ENCODE data around the gene SENP1. TPM values are rescaled to one million over a fixed set of nuclear protein-coding genes. Genes with fewer than 3 reads are reported as not detected.
A peak's percentile ranks its signal among the peaks of the same experiment; 100 is the strongest.
"Not testable (repeated sequence)": the region's sequence is repeated elsewhere in the genome, so short reads cannot be mapped to it uniquely, and the experiment has no call there.

Gene SENP1
- total RNA-seq, 3 donors from 2014 or later: 14.4 to 36.1 (median 30.2) TPM

GRCh38 chr12:48121522-48121921, 15.6 kb upstream of the SENP1 start:
- DNase-seq (ENCODE audit: low spot score in 2 of 2): no peak
- Histone ChIP-seq H3K4me3 (no peak overlapping the region), H3K27me3 (no peaks in the 10 kb centered on the region), H3K4me1 (no peaks in the 10 kb centered on the region), H3K36me3 (no peaks in the 10 kb centered on the region), H3K9me3 (no peaks in the 10 kb centered on the region), H3K27ac (no peak overlapping the region)
- no peak for TF ChIP-seq POLR2AphosphoS5 (IDR thresholded peaks at IDR 0.05)
- TF ChIP-seq POLR2A (IDR thresholded peaks at IDR 0.05): no peak
- TF ChIP-seq, protein P1, sequence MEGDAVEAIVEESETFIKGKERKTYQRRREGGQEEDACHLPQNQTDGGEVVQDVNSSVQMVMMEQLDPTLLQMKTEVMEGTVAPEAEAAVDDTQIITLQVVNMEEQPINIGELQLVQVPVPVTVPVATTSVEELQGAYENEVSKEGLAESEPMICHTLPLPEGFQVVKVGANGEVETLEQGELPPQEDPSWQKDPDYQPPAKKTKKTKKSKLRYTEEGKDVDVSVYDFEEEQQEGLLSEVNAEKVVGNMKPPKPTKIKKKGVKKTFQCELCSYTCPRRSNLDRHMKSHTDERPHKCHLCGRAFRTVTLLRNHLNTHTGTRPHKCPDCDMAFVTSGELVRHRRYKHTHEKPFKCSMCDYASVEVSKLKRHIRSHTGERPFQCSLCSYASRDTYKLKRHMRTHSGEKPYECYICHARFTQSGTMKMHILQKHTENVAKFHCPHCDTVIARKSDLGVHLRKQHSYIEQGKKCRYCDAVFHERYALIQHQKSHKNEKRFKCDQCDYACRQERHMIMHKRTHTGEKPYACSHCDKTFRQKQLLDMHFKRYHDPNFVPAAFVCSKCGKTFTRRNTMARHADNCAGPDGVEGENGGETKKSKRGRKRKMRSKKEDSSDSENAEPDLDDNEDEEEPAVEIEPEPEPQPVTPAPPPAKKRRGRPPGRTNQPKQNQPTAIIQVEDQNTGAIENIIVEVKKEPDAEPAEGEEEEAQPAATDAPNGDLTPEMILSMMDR (IDR thresholded peaks at IDR 0.05): no peak
- intact Hi-C loops (cut with DNase I; ENCODE audit: low total_unique reads): no loop called here

DNA sequence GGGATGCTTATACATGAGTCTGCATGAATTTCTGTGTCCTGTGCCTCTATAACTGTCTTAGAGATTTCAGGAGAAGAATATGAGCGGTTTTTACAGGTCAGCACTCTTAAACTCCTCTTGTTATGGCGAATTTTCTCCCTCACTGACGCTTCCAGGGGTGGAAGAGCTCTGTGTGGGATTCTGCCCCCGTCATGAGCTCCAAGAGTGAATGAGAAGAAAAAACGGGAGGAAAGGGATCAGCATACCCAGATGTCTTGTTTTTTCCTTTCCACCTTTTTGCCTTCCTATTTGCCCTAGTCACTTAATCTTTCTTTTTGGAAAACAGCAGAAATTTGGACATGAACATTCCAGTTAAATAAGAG, 13.9 kb upstream of the SENP1 start:
- intact Hi-C loops (cut with DNase I; ENCODE audit: low total_unique reads): no loop called here

DNA sequence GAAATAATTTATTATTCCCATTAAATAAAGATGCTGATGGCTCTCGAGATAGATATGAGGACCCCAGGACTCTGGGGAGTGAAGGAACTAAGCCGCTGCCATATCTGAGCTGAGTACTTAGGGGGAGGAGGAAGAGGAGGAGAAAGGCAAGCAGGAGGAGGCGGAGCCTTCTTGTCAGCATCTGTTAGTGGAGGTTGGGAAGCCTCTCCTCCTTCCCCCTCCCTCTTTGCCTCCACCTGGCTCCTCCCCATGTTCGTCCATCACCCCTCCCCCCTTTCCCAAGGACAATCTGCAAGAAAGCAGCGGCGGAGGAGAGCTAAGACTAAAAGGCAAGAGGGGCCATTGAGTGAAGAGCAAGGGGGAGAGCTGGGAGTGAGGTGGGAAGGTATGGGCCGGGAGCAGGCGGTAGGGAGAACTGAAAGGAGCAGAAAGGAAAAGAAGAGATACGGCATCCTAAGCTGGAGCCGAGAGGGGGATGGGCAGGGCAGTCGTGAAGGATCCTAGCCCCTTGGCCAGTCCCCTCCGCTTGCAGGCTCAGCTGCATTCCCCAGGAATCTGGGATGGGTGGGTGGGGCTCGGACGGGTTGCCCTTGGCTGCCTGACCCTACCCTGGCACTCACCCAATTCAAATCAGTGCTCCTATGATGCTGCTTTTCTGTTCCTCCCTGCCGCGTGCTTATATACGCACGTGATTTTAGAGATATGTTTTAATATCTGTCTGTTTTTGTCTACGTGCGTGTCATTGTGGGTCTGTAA, 13.4 kb upstream of the SENP1 start, which contains the start of gene PFKM:
TSS of gene PFKM (plus strand) at position 287 of the 756 bp plus-strand sequence. CDS start 3,411 bp downstream, outside the sequence.
- H3K27me3 ChIP-seq: no peaks in the 10 kb centered on the region
- intact Hi-C loops (cut with DNase I; ENCODE audit: low total_unique reads): no loop called here
- peak; percentile 67 to 79 for DNase-seq (ENCODE audit: low spot score in 2 of 2)
- peak within 1 kb of the TSS; percentile 59 to 76 (median 74) for H3K4me3 ChIP-seq
- no peaks in the 10 kb centered on the region for H3K4me1 ChIP-seq
- H3K27ac ChIP-seq: peak within 1 kb of the TSS; percentile 14 to 77
- TF ChIP-seq POLR2AphosphoS5 (IDR thresholded peaks at IDR 0.05): peak in 1 of 3 donors; percentile 38
- TF ChIP-seq, protein P1 (IDR thresholded peaks at IDR 0.05): no peak
- TF ChIP-seq POLR2A (IDR thresholded peaks at IDR 0.05): no peak
- H3K36me3 ChIP-seq: no peaks in the 10 kb centered on the region
- H3K9me3 ChIP-seq: no peaks in the 10 kb centered on the region

More for the DNA sequence above, 13.9 kb upstream of the SENP1 start:
- Histone ChIP-seq H3K27ac (peak overlapping the region; percentile 14 to 77), H3K9me3 (no peaks in the 10 kb centered on the region), H3K4me3 (peak overlapping the region; percentile 59 to 76 (median 74)), H3K27me3 (no peaks in the 10 kb centered on the region), H3K4me1 (no peaks in the 10 kb centered on the region), H3K36me3 (no peaks in the 10 kb centered on the region)
- TF ChIP-seq, protein P1 (IDR thresholded peaks at IDR 0.05): no peak
- no peak for TF ChIP-seq POLR2A (IDR thresholded peaks at IDR 0.05)
- TF ChIP-seq POLR2AphosphoS5 (IDR thresholded peaks at IDR 0.05): no peak
- DNase-seq (ENCODE audit: low spot score in 2 of 2): no peak

GRCh38 chr12:48118284-48118871, 12.5 kb upstream of the SENP1 start:
- H3K36me3 ChIP-seq: no peaks in the 10 kb centered on the region
- no peak for TF ChIP-seq POLR2A (IDR thresholded peaks at IDR 0.05)
- TF ChIP-seq POLR2AphosphoS5 (IDR thresholded peaks at IDR 0.05): no peak
- TF ChIP-seq, protein P1 (IDR thresholded peaks at IDR 0.05): no peak
- no peak for DNase-seq (ENCODE audit: low spot score in 2 of 2)
- no peak overlapping the region for H3K27ac ChIP-seq
- intact Hi-C loops (cut with DNase I; ENCODE audit: low total_unique reads): no loop called here
- no peaks in the 10 kb centered on the region for H3K4me1 ChIP-seq
- peak overlapping the region in 2 of 3 donors; percentile 74 to 76 for H3K4me3 ChIP-seq
- no peaks in the 10 kb centered on the region for H3K9me3 ChIP-seq
- H3K27me3 ChIP-seq: no peaks in the 10 kb centered on the region

DNA sequence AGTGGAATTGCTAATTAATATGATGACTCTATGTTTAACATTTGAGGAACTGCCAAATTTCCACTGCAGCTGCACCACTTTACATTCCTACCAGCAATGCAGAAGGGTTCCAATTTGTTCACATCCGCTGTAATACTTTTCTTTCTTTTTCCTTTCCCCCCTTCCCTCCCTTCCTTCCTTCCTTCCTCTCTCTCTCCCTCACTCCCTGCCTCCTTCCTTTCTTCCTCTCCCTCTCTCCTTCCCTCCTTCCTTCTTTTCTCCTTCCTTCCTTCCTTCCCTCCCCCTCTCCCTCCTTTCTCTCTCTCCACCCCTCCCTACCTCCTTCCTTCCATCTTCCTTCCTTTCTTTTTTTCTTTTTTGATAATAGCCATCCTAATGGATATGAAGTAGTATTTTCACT, 10.1 kb upstream of the SENP1 start:
- intact Hi-C loops (cut with DNase I; ENCODE audit: low total_unique reads): no loop called here
- Histone ChIP-seq H3K4me3 (no peak overlapping the region), H3K27ac (no peak overlapping the region), H3K36me3 (no peaks in the 10 kb centered on the region), H3K9me3 (no peaks in the 10 kb centered on the region), H3K4me1 (no peaks in the 10 kb centered on the region), H3K27me3 (no peaks in the 10 kb centered on the region)
- DNase-seq (ENCODE audit: low spot score in 2 of 2): no peak
- TF ChIP-seq, protein P1 (IDR thresholded peaks at IDR 0.05): no peak
- no peak for TF ChIP-seq POLR2A (IDR thresholded peaks at IDR 0.05)
- TF ChIP-seq POLR2AphosphoS5 (IDR thresholded peaks at IDR 0.05): no peak

- H3K27me3 ChIP-seq; H3K27ac ChIP-seq; intact Hi-C loops (cut with DNase I; ENCODE audit: low total_unique reads); H3K9me3 ChIP-seq; H3K4me3 ChIP-seq; DNase-seq (ENCODE audit: low spot score in 2 of 2); H3K36me3 ChIP-seq; H3K4me1 ChIP-seq: not testable (repeated sequence)
Observed at GRCh38 chr12:48111312-48111693, 5.4 kb upstream of the SENP1 start.
